Large intestine (tissue), 3 donors: ENCODE measurements around the gene FAM227A. TPM values are rescaled to one million over a fixed set of nuclear protein-coding genes. Genes with fewer than 3 reads are reported as not detected.
A peak's percentile ranks its signal among the peaks of the same experiment; 100 is the strongest.

Experiments used
- DNase-seq, 2 donors: peaks; one replicate each; pipeline versions ENCODE4 v3.0.0 to v3.0.0-alpha.2; 2013
- H3K27ac ChIP-seq: one replicate; pipeline ENCODE4 v1.5.1; 2013; ENCODE audit warnings: low read length
- H3K27me3 ChIP-seq: 2 replicates; pipeline ENCODE4 v1.6.1; 2013; ENCODE audit warnings: low read length; ENCODE audit not compliant: control insufficient read depth, insufficient read depth
- H3K36me3 ChIP-seq: 2 replicates; pipeline ENCODE4 v1.6.1; 2013; ENCODE audit warnings: low read length; ENCODE audit not compliant: control insufficient read depth, insufficient read depth
- H3K4me1 ChIP-seq: one replicate; pipeline ENCODE4 v1.6.1; 2013; ENCODE audit warnings: low read length; ENCODE audit not compliant: control insufficient read depth, insufficient read depth
- H3K4me3 ChIP-seq: one replicate; pipeline ENCODE4 v1.5.1; 2013; ENCODE audit warnings: low read length
- H3K9me3 ChIP-seq: one replicate; pipeline ENCODE4 v1.6.1; 2013; ENCODE audit warnings: mild to moderate bottlenecking, low read depth, low read length, moderate library complexity; ENCODE audit not compliant: control insufficient read depth
- WGBS: methylation state at CpG from one replicate; pipeline ENCODE4 v1.1.5; 2013; ENCODE audit warnings: low lambda C conversion rate; ENCODE audit not compliant: insufficient coverage; 5-methylcytosine and 5-hydroxymethylcytosine counted together
- polyA plus RNA-seq: library from polyadenylated mRNA; unstranded; fragments of 120-200 nt; gene quantifications from one replicate; pipeline ENCODE4 v1.2.1, GENCODE V29; 2013

Gene FAM227A
- polyA plus RNA-seq, 1 donor: 1.4 TPM

GRCh38 chr22:38572065-38572464, 84.1 kb downstream of the FAM227A start:
- H3K4me1 ChIP-seq: peaks cover 5% of the 10 kb centered on the region
- no CpG with 5 or more reads among the region's 3 CpGs for WGBS

GRCh38 chr22:38570779-38571364, 85.3 kb downstream of the FAM227A start:
- no peaks in the 10 kb centered on the region for H3K27me3 ChIP-seq
- peak overlapping the region; percentile 76 for H3K4me3 ChIP-seq
- no peaks in the 10 kb centered on the region for H3K36me3 ChIP-seq
- peaks cover 5% of the 10 kb centered on the region for H3K4me1 ChIP-seq
- peak overlapping the region; percentile 58 for H3K27ac ChIP-seq
- DNase-seq: no peak
- no CpG with 5 or more reads among the region's 14 CpGs for WGBS
- H3K9me3 ChIP-seq: peaks cover 2% of the 10 kb centered on the region

More at GRCh38 chr22:38572065-38572464, 84.1 kb downstream of the FAM227A start:
- no peak overlapping the region for H3K4me3 ChIP-seq
- no peaks in the 10 kb centered on the region for H3K27me3 ChIP-seq
- H3K9me3 ChIP-seq: peaks cover 2% of the 10 kb centered on the region
- no peak overlapping the region for H3K27ac ChIP-seq
- peak; percentile 31 to 33 for DNase-seq
- H3K36me3 ChIP-seq: no peaks in the 10 kb centered on the region

GRCh38 chr22:38569972-38570778, 86.0 kb downstream of the FAM227A start, which contains the start of gene DMC1:
DMC1 (minus strand) TSS chr22:38570183; CDS start chr22:38568256, 1,927 bp downstream.
- peak within 1 kb of the TSS; percentile 76 for H3K4me3 ChIP-seq
- peaks cover 5% of the 10 kb centered on the region for H3K4me1 ChIP-seq
- peak; percentile 82 to 86 for DNase-seq
- H3K36me3 ChIP-seq: no peaks in the 10 kb centered on the region
- no peaks in the 10 kb centered on the region for H3K27me3 ChIP-seq
- H3K9me3 ChIP-seq: peaks cover 2% of the 10 kb centered on the region
- peak within 1 kb of the TSS; percentile 58 for H3K27ac ChIP-seq
- WGBS: 0% methylated on average over 1 of the region's 64 CpGs

- Histone ChIP-seq H3K27ac (no peak overlapping the region), H3K9me3 (peaks cover 2% of the 10 kb centered on the region), H3K4me3 (peak overlapping the region; percentile 61), H3K36me3 (no peaks in the 10 kb centered on the region), H3K4me1 (peaks cover 5% of the 10 kb centered on the region), H3K27me3 (no peaks in the 10 kb centered on the region)
- 83% methylated on average over 2 of the region's 32 CpGs for WGBS
- no peak for DNase-seq
Measured at GRCh38 chr22:38569181-38569971, 86.8 kb downstream of the FAM227A start.

- WGBS: 89% methylated on average over 3 of the region's 7 CpGs
- Histone ChIP-seq H3K4me3 (no peak overlapping the region), H3K4me1 (peaks cover 5% of the 10 kb centered on the region), H3K27ac (no peak overlapping the region), H3K9me3 (peaks cover 2% of the 10 kb centered on the region), H3K27me3 (no peaks in the 10 kb centered on the region), H3K36me3 (no peaks in the 10 kb centered on the region)
- no peak for DNase-seq
Measured at GRCh38 chr22:38567531-38568285, 88.5 kb downstream of the FAM227A start.

- Histone ChIP-seq H3K4me3 (no peak overlapping the region), H3K36me3 (no peaks in the 10 kb centered on the region), H3K4me1 (peaks cover 5% of the 10 kb centered on the region), H3K27ac (no peak overlapping the region), H3K27me3 (no peaks in the 10 kb centered on the region), H3K9me3 (peaks cover 2% of the 10 kb centered on the region)
- WGBS: no CpG with 5 or more reads among the region's 3 CpGs
- DNase-seq: no peak
Measured at GRCh38 chr22:38566726-38567504, 89.3 kb downstream of the FAM227A start.

GRCh38 chr22:38565441-38565840, 90.8 kb downstream of the FAM227A start:
- H3K36me3 ChIP-seq: no peaks in the 10 kb centered on the region
- no peaks in the 10 kb centered on the region for H3K27me3 ChIP-seq
- H3K27ac ChIP-seq: no peak overlapping the region
- H3K4me3 ChIP-seq: no peak overlapping the region
- peaks cover 5% of the 10 kb centered on the region for H3K4me1 ChIP-seq
- WGBS: no CpG with 5 or more reads among the region's 1 CpG
- DNase-seq: no peak
- peaks cover 2% of the 10 kb centered on the region for H3K9me3 ChIP-seq

- Histone ChIP-seq H3K27ac (no peak overlapping the region), H3K4me1 (peaks cover 2% of the 10 kb centered on the region), H3K4me3 (no peak overlapping the region), H3K27me3 (no peaks in the 10 kb centered on the region), H3K9me3 (peaks cover 2% of the 10 kb centered on the region), H3K36me3 (no peaks in the 10 kb centered on the region)
- no peak for DNase-seq
- no CpG with 5 or more reads among the region's 2 CpGs for WGBS
Measured at GRCh38 chr22:38564669-38565068, 91.5 kb downstream of the FAM227A start.

GRCh38 chr22:38554281-38554680, 101.9 kb downstream of the FAM227A start:
- Histone ChIP-seq H3K27me3 (no peaks in the 10 kb centered on the region), H3K27ac (no peak overlapping the region), H3K36me3 (no peaks in the 10 kb centered on the region), H3K4me3 (no peak overlapping the region), H3K4me1 (no peaks in the 10 kb centered on the region), H3K9me3 (no peaks in the 10 kb centered on the region)
- WGBS: no CpG with 5 or more reads among the region's 3 CpGs
- no peak for DNase-seq
